PC-3 (cell line): ENCODE results near the gene LAG3. TPM values are rescaled to one million over a fixed set of nuclear protein-coding genes. Genes with fewer than 3 reads are reported as not detected.

ENCODE experiments used
- ATAC-seq: fragments of 200-7000 bp; cut with Tn5 transposase; 2 replicates; pipeline ENCODE4 v1.9.1; 2020; ENCODE audit warnings: mild to moderate bottlenecking, moderate library complexity
- BruUV-seq: library from RNA; stranded (reverse); fragments of 400-500 nt; replicated peaks from 2 replicates; lab custom pipeline; 2021; lab: Mats Ljungman, UMichigan
- CTCF ChIA-PET: fragments of 300-600 bp; sonication (Branson Sonifier 250); formaldehyde crosslinking; loops from one replicate; lab custom pipeline; 2022; ENCODE audit warnings: antibody characterized with exemption; lab: Charles Lee
- POLR2A ChIA-PET: fragments of 300-600 bp; sonication (Branson Sonifier 250); formaldehyde crosslinking; loops from one replicate; lab custom pipeline; 2022; ENCODE audit warnings: antibody characterized with exemption; ENCODE audit not compliant: unreplicated experiment; lab: Charles Lee
- DNase-seq: peaks from one replicate; pipeline ENCODE4 v3.0.0-alpha.2; 2015
- H2AFZ ChIP-seq: fragments of 300-600 bp; sonication (generic); 2 replicates; pipeline ENCODE4 v1.6.0; 2016; ENCODE audit warnings: antibody characterized with exemption, low read length
- H3F3A ChIP-seq: fragments of 300-600 bp; sonication (generic); one replicate; pipeline ENCODE4 v1.6.0; 2017; ENCODE audit warnings: antibody characterized with exemption, low read length, control low read depth, mild to moderate bottlenecking; ENCODE audit not compliant: unreplicated experiment
- H3K27ac ChIP-seq: fragments of 300-600 bp; sonication (generic); 2 replicates; pipeline ENCODE4 v1.5.1; 2016; ENCODE audit warnings: mild to moderate bottlenecking, low read length
- H3K27me3 ChIP-seq: fragments of 300-600 bp; sonication (generic); 2 replicates; pipeline ENCODE4 v1.6.1; 2016; ENCODE audit warnings: low read length, mixed read lengths
- H3K36me3 ChIP-seq: fragments of 300-600 bp; sonication (generic); 2 replicates; pipeline ENCODE4 v1.6.1; 2016; ENCODE audit warnings: low read depth, mixed run types, low read length, mixed read lengths
- H3K4me1 ChIP-seq: fragments of 300-600 bp; sonication (generic); 2 replicates; pipeline ENCODE4 v1.5.1; 2016; ENCODE audit warnings: low read length; ENCODE audit not compliant: insufficient read depth
- H3K4me2 ChIP-seq: fragments of 300-600 bp; sonication (generic); 2 replicates; pipeline ENCODE4 v1.6.0; 2016; ENCODE audit warnings: low read length
- H3K4me3 ChIP-seq: fragments of 300-600 bp; sonication (generic); 2 replicates; pipeline ENCODE4 v1.5.1; 2016; ENCODE audit warnings: mild to moderate bottlenecking, low read length, mixed read lengths
- H3K79me2 ChIP-seq: fragments of 300-600 bp; sonication (generic); 2 replicates; pipeline ENCODE4 v1.6.1; 2017; ENCODE audit warnings: low read length, mixed read lengths
- H3K9ac ChIP-seq: fragments of 300-600 bp; sonication (generic); 2 replicates; pipeline ENCODE4 v1.6.0; 2016; ENCODE audit warnings: mild to moderate bottlenecking, low read length
- H3K9me2 ChIP-seq: fragments of 300-600 bp; sonication (generic); replicated peaks from 2 replicates; pipeline ENCODE4 v1.6.1; 2016; ENCODE audit warnings: mixed run types, low read length, mixed read lengths
- H3K9me3 ChIP-seq: fragments of 300-600 bp; sonication (generic); 2 replicates; pipeline ENCODE4 v1.6.1; 2016; ENCODE audit warnings: low read length, mixed read lengths
- H4K20me1 ChIP-seq: fragments of 300-600 bp; sonication (generic); 2 replicates; pipeline ENCODE4 v1.6.1; 2016; ENCODE audit warnings: low read length, mixed read lengths
- CTCF ChIP-seq: fragments of 300-600 bp; sonication (generic); conservative IDR thresholded peaks from 2 replicates; pipeline ENCODE4 v1.5.1; 2017; ENCODE audit warnings: antibody characterized with exemption, low read depth, mild to moderate bottlenecking, low read length
- EZH2 ChIP-seq: fragments of 300-600 bp; sonication (generic); IDR thresholded peaks from one replicate; pipeline ENCODE4 v1.6.1; 2017; ENCODE audit warnings: antibody characterized with exemption, mild to moderate bottlenecking, low read length; ENCODE audit not compliant: unreplicated experiment
- EZH2phosphoT487 ChIP-seq: fragments of 300-600 bp; sonication (generic); IDR thresholded peaks from 2 replicates; pipeline ENCODE4 v1.6.1; 2018; ENCODE audit warnings: mild to moderate bottlenecking, antibody characterized with exemption, low read length, borderline replicate concordance
- intact Hi-C: fragments of 100-400 bp; cut with micrococcal nuclease; formaldehyde crosslinking; loops from 2 replicates; pipeline ENCODE4 v1.9.0; 2023
- total RNA-seq: library from RNA; depleted of rRNA; stranded (reverse); fragments of >200 nt; gene quantifications from 2 replicates; pipeline ENCODE4 v1.2.3, GENCODE V29; 2014

LAG3 gene
- total RNA-seq, 1 experiment from 2014 or later: 0.58 TPM

DNA sequence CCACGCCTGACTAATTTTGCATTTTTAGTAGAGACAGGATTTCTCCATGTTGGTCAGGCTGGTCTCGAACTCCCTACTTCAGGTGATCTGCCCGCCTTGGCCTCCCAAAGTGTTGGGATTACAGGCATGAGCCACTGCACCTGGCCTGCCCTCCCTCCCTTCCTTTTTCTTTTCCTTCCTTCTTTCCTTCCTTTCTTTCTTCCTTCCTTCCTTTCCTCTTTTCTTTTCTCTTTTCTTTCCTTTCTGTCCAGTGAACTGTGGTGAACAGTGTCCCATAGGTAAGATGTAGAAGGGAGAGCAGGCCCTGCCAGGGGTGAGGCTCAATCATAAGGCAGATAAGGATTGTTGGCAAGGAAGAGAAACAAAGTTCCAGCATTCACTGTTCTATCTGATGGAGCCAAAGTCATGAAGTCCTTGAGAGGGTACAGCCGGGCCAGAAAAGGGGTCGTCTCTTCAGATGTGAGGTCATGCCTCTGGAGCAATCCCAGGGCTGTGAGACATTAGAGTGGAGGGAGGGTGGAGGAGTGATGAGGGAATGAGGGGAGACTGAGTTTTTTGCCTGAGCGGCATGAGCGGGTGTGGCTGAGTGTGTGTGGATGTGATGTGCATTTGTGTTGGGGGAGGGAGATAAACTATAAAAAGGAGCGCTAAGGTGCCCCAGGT, 15.2 kb upstream of the LAG3 start:
- TF ChIP-seq CTCF: no peak
- TF ChIP-seq EZH2phosphoT487: no peak
- no peak for TF ChIP-seq EZH2
- no peaks in the 10 kb centered on the region for H3K27me3 ChIP-seq
- H3K79me2 ChIP-seq: peaks cover 8% of the 10 kb centered on the region
- no peak overlapping the region for H2AFZ ChIP-seq
- POLR2A ChIA-PET: no interaction called here
- no peaks in the 10 kb centered on the region for H3F3A ChIP-seq
- H3K4me1 ChIP-seq: peaks cover 3% of the 10 kb centered on the region; the same call in 1 of the 2 replicates
- DNase-seq (no peak), ATAC-seq (no peak)
- H3K36me3 ChIP-seq: no peaks in the 10 kb centered on the region
- no peaks in the 10 kb centered on the region for H3K9me2 ChIP-seq
- H3K4me2 ChIP-seq: no peak overlapping the region
- H3K27ac ChIP-seq: no peak overlapping the region
- BruUV-seq: no TSS peak
- CTCF ChIA-PET: no interaction called here
- no peaks in the 10 kb centered on the region for H3K9me3 ChIP-seq
- no peak overlapping the region for H3K9ac ChIP-seq
- H3K4me3 ChIP-seq: no peak overlapping the region
- H4K20me1 ChIP-seq: no peaks in the 10 kb centered on the region
- intact Hi-C loops: no loop called here

- Histone ChIP-seq H4K20me1 (no peaks in the 10 kb centered on the region), H3K4me1 (peaks cover 6% of the 10 kb centered on the region; the same call in 1 of the 2 replicates), H3F3A (no peaks in the 10 kb centered on the region), H3K9me3 (no peaks in the 10 kb centered on the region), H3K36me3 (no peaks in the 10 kb centered on the region), H3K9ac (no peak overlapping the region), H3K4me3 (no peak overlapping the region), H3K27ac (no peak overlapping the region), H3K4me2 (no peak overlapping the region), H2AFZ (no peak overlapping the region), H3K9me2 (no peaks in the 10 kb centered on the region), H3K79me2 (no peaks in the 10 kb centered on the region), H3K27me3 (no peaks in the 10 kb centered on the region)
- CTCF ChIA-PET: no interaction called here
- TF ChIP-seq CTCF (no peak), EZH2phosphoT487 (no peak), EZH2 (no peak)
- intact Hi-C loops: no loop called here
- ATAC-seq (no peak), DNase-seq (no peak)
- POLR2A ChIA-PET: no interaction called here
- no TSS peak for BruUV-seq
These were observed 13.7 kb upstream of the LAG3 start for GRCh38 chr12:6758506-6759095.

GRCh38 chr12:6759741-6760140, 12.6 kb upstream of the LAG3 start:
- H3K79me2 ChIP-seq: no peaks in the 10 kb centered on the region
- ChIA-PET CTCF (interaction anchor here (0.5 kb wide), 1 partner anchor 19 kb away, joined by 10 read pairs; no protein-coding TSS in a partner anchor), POLR2A (no interaction called here)
- no peaks in the 10 kb centered on the region for H4K20me1 ChIP-seq
- no peak overlapping the region for H2AFZ ChIP-seq
- H3K36me3 ChIP-seq: no peaks in the 10 kb centered on the region
- H3K4me3 ChIP-seq: no peak overlapping the region
- H3K9me3 ChIP-seq: no peaks in the 10 kb centered on the region
- H3K9me2 ChIP-seq: no peaks in the 10 kb centered on the region
- intact Hi-C loops: no loop called here
- TF ChIP-seq EZH2 (no peak), CTCF (no peak), EZH2phosphoT487 (no peak)
- BruUV-seq: no TSS peak
- no peak overlapping the region for H3K4me2 ChIP-seq
- H3K9ac ChIP-seq: no peak overlapping the region
- H3K27me3 ChIP-seq: no peaks in the 10 kb centered on the region
- ATAC-seq: no peak
- H3K27ac ChIP-seq: no peak overlapping the region
- DNase-seq: no peak
- peaks cover 12% of the 10 kb centered on the region; the same call in 1 of the 2 replicates for H3K4me1 ChIP-seq
- no peaks in the 10 kb centered on the region for H3F3A ChIP-seq
